HK-2 (cell line): Measurements from ENCODE around the gene ZGPAT.
"Not testable (repeated sequence)": the region's sequence is repeated elsewhere in the genome, so short reads cannot be mapped to it uniquely, and the experiment has no call there.

Experiments
- DNase-seq: peaks from one replicate; pipeline ENCODE4 v3.0.0-alpha.2; 2018; ENCODE audit not compliant: unreplicated experiment

The ZGPAT gene

DNA sequence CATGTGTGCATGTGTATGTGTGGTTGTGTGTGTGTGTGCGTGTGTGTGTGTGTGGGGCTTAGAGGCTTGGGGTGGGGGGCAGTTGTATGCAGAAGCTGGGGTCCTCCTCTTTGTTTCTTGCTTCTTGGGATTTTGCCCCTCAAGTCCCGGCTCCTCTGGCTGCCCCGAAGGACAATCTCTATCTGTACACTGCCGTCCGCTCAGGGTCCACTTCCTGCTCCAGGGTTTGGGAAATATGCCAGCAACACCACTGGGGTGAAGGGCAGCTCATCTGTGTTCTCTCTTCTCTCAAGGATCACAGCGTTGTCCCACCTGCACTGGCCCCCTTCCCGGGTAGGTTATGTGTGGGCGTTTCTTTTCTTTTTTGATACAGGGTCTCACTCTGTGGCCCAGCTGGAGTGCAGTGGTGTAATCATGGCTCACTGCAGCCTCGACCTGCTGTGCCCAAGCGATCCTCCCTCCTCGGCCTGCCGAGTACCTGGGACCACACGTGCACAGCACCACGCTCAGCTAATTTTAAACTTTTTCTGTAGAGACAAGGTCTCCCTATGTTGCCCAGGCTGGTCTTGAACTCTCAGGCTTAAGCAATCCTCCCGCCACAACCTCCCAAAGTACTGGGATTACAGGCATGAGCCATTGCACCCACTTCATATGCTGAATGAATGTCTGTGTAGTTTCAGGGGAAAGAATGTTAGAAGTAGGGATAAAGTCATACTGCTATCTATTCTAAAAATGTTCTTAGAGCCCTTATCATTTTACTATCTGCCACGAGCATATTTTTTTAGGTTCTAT is 57.4 kb downstream of the ZGPAT start:
- no peak for DNase-seq

DNA sequence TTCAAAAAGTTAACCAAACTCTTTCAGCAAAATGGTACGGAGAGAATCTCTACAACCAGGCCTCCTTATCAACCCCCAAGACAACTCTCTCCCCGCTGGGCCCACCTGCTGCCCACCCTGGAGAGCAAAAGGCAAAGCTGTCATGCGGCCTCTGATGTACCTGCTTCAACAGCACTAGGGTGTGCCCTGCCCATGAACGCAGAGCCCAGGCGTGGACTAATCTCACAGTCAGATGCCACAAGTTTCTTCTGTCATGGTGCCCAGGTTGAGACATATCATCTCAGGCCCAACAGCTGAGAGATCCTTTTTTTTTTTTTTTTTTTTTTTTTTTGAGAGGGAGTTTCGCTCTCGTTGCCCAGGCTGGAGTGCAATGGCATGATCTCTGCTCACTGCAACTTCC is 58.1 kb downstream of the ZGPAT start:
- DNase-seq: no peak

- DNase-seq: no peak
Measured at GRCh38 chr20:63766695-63767426, 59.0 kb downstream of the ZGPAT start.

- no peak for DNase-seq
Measured at GRCh38 chr20:63767456-63767855, 59.6 kb downstream of the ZGPAT start.

GRCh38 chr20:63767886-63768285 is 60.0 kb downstream of the ZGPAT start:
- DNase-seq: no peak

DNA sequence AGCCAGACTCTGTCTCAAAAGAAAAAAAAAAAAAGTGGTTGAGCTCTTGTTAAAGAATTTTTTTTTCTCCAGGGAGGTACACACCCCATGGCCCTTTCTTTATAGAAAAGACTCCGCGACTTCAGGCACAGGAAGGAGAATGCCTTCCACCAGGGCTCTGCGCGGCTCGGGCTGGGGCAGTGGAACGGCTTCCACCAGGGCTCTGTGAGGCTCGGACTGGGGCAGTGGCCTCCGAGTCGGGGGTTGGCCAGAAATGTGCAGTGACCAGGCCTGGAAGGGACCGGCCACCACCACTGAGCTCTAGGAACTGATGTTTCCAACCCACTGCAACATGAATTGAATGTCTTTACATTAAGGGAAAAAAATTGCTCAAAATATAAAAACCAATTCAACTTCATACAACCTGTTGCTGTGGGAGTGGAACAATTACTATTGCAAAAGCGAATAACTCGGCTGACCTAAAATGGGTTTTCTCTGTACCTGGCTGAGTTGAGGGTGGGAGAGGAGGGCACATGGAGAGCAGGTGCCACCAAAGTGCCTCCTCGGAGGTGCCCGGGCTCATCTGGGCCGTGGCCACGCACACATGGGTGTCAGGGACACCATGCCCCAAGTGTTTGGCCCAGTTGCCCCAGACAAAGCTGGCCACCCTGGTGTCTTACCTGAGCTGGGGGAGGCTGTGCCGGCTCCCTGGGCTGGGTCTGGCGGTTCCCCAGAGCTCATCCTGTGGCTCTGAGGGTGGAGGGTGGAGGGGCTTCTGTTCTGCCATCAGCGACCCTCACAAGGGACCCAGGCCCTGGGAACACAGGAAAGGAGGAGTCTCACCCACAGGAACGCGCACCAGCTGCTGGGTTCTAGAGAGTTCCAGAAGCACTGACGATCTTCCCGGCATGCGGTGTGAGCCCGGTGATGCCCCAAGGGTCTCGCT is 61.0 kb downstream of the ZGPAT start:
- DNase-seq: no peak

DNA sequence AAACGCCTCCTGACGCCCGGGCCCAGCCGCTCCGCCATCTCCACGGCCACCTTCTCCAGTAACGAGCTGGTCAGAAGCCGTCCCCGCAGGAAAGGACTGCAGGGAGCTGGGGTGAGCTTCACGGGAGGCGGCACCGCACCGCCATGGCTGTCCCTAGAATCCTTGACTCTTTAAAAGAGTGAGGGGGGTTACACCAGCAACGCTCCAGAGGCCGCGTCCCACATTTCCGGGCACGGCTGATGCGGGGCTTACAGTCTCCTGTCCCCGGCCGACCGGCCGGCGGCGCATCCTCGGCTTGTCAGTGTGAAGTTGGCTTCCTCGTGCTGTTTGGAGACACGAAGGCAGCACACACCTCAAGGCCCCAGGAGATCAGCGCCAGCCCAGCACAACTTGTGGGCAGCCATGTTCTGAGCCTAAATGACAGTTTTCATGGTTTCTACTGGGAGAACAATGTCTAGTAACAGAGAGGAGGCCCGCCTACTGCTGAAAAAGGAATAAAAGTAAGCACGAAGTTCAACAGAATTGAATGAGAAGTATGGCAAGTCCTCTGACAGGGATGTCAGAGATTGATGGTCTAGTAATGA is 62.1 kb downstream of the ZGPAT start:
- DNase-seq: no peak

- DNase-seq: no peak
Measured at GRCh38 chr20:63771046-63771707, 63.3 kb downstream of the ZGPAT start.

DNA sequence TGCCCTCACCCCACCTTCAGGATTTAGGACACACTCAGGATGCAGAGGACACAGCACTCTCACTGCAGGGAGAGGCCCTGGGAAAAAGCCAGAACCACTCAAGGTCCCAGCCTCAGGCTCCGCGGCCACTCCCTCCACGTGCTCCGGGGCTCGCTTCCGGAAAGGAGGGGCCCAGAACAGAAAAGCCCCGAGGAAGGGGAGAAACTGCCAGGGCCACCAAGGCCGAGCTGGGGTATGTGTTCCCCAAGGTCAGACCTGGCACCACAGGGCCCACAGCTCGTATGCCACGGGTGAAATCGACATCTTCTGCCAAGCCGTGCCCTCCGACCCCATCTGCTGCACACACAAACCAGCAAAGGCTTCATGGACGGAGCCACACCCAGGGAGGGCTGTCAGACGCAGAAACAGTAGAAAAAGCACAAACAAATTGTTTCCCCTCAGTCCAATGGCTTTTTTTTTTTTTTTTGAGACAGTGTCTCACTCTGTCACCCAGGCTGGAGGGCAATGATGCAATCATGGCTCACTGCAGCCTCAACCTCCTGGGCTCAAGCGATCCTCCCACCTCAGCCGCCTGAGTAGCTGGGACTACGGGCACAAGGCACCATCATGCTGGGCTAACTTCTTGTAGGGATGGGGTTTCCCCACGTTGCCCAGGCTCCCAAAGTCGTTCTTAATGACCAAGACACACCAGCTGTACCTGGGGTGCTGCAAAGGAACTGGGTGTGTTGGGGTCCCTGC is 65.1 kb downstream of the ZGPAT start:
- DNase-seq: peak; percentile 60

- no peak for DNase-seq
Measured at GRCh38 chr20:63773571-63774241, 65.9 kb downstream of the ZGPAT start.

GRCh38 chr20:63774306-63774705 is 66.5 kb downstream of the ZGPAT start:
- no peak for DNase-seq

DNA sequence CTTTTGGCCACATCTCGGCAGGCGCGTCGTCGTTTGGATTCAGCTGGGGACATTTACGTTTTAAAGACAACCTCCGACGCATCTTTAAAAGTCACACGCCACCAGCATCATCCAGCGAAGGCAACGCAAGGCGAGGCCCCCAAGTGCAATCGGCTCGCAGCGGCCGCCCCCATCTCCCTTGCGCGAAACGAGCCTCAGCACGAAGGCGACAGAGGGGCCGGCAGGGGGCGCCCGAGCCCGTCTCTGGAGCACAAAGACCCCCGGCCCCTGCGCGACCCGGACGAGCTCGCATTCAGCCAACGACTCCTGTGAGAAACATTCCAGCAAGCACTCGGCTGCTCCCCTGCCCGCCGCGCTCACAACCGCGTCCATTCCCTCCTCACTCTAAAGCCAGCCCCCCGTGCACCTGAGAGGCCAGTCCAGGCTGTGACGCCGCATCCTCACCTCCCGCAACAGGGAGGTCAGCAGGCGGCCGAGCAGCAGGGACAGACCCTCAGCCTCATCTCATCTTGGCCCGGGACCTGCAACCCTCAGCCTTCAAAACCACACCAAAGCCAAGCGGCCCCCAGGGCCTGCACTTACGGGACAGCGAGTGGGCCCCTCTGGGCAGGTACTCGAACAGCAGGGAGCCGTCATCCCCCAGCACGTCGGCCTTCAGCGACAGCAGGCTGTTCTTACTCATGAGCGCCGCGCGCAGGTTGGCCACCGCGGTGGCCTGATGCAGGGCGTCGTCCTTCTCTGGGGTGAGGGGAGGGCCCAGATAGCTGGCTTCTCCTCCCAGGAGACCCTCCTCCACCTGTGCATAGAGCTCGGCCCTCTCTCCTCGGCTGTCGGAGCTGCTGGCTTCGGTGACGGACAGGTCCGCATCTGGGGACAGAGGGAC is 67.5 kb downstream of the ZGPAT start:
- DNase-seq: no peak

- not testable (repeated sequence) for DNase-seq
Measured at GRCh38 chr20:63776875-63777274, 69.0 kb downstream of the ZGPAT start.

GRCh38 chr20:63777614-63778013 is 69.8 kb downstream of the ZGPAT start:
- DNase-seq: no peak

DNA sequence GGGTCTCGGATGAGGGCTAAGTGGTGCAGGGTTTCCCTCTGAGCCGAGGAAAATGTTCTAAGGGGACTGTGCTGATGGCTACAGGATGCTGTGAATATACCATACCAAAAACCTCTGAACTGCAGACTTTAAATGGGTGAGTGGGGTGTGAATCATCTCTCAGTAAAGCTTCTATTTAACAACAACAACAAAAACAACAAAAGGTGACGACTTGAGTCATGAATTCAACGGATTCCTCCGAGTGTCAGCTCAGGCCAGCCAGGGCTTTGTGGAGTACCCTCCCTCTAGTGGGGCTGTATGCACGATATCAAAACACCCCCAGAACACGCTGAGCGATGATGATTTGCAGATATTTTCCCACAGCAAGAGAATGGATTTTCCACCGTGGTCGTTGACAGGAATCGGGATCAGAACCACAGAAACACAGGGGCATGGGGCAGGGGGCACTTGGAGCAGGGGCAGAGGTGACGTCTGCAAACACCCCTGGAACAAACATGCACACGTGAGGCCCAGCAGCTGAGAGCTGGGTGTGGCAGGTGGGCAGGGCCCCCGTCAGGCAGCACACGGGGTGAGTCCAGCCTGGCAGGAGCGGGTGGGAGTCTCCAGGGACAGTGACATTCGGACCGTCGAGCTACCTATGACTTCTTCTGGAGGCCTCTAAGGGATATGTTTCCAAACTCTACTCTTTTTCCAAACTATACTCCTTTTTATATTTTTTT is 70.4 kb downstream of the ZGPAT start:
- DNase-seq: no peak

DNA sequence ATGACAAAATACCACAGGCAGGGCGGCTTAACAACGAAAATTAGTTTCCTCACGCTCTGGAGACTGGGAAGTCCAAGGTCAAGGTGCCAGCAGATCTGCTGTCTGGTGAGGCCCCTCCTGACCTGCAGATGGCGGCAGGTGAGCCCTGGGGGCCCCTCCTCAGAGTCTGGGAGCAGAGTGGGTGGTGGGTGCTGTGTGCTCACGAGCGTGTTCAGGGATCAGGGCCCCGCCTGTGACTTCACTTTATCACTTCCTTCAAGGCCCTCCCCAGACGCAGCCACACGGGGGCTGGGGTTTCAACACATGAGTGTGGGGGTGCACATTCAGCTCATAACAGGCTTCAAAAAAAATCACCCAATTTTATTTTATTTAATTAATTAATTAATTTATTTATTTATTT is 71.0 kb downstream of the ZGPAT start:
- no peak for DNase-seq

DNA sequence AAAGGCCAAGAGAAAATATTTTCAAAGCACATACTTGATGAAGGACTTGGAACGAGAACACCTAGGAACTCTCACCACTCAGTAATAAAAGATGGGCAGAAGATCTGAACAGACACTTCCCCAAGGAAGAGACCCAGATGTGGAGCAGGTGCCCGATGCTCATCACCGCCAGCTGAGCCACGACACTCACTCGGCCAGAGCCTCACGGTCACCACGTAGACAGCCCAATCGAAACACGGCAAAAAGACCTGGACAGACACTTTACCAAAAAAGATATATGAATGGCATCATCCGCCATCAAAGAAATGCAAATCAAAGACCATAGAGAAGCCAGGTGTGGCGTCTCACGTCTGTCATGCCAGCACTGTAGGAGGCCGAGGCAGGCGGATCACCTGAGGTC is 73.3 kb downstream of the ZGPAT start:
- DNase-seq: no peak

GRCh38 chr20:63782051-63782471 is 74.2 kb downstream of the ZGPAT start:
- no peak for DNase-seq
